SK-N-SH (cell line): ENCODE results near the gene CDH13. TPM values are rescaled to one million over a fixed set of nuclear protein-coding genes. Genes with fewer than 3 reads are reported as not detected.

Experiments used
- CTCF ChIA-PET: fragments of 300-600, 350-600 bp; formaldehyde crosslinking; extraction: SDS; loops from one replicate; lab custom pipeline; 2021; lab: Yijun Ruan, JAX
- POLR2A ChIA-PET: fragments of 350-600 bp; sonication (Branson Sonifier 250); formaldehyde crosslinking; extraction: SDS; loops from one replicate; lab custom pipeline; 2020; ENCODE audit warnings: antibody characterized with exemption, inconsistent platforms; lab: Yijun Ruan, JAX
- DNase-seq: peaks from one replicate; pipeline ENCODE4 v3.0.0; 2012
- H2AFZ ChIP-seq: fragments of 200-600 bp; sonication (generic); 2 replicates; pipeline ENCODE4 v1.8.1; 2016; ENCODE audit warnings: antibody characterized with exemption, mild to moderate bottlenecking, low read depth
- H3F3A ChIP-seq: fragments of 200-600 bp; sonication (generic); replicated peaks from 2 replicates; pipeline ENCODE3; 2016; ENCODE audit warnings: antibody characterized with exemption, mild to moderate bottlenecking; ENCODE audit not compliant: insufficient read depth
- H3K27ac ChIP-seq, 2 experiments: fragments of 200-500 bp in 1 of 2; fragments of 200-600 bp in 1 of 2; sonication (Bioruptor generic) in 1 of 2; sonication (generic), shearing (Covaris generic) in 1 of 2; 2 replicates each; pipeline versions ENCODE4 v1.5.1 to v1.6.1; 2014 to 2016; ENCODE audit warnings: low read depth in 2 of 2, inconsistent platforms in 1 of 2, low read length in 1 of 2, mild to moderate bottlenecking in 1 of 2, mixed read lengths in 1 of 2
- H3K27me3 ChIP-seq: fragments of 200-600 bp; sonication (generic), shearing (Covaris generic); 2 replicates; pipeline ENCODE4 v1.6.1; 2016; ENCODE audit warnings: mixed run types; ENCODE audit not compliant: insufficient read depth
- H3K36me3 ChIP-seq, 2 experiments: fragments of 200-500 bp in 1 of 2; fragments of 200-600 bp in 1 of 2; sonication (Bioruptor generic) in 1 of 2; sonication (generic) in 1 of 2; replicated peaks in 1 of 2; 2 replicates each; pipeline versions ENCODE3 to v1.5.1; 2014 to 2016; ENCODE audit warnings: low read length in 1 of 2, mild to moderate bottlenecking in 1 of 2; ENCODE audit not compliant: insufficient read depth in 2 of 2, control insufficient read depth in 1 of 2
- H3K4me1 ChIP-seq, 2 experiments: fragments of 200-500 bp in 1 of 2; fragments of 200-600 bp in 1 of 2; sonication (Bioruptor generic) in 1 of 2; sonication (generic), shearing (Covaris generic) in 1 of 2; 2 replicates each; pipeline versions ENCODE4 v1.5.1 to v1.6.1; 2014 to 2016; ENCODE audit warnings: low read depth in 1 of 2, low read length in 1 of 2, mixed run types in 1 of 2; ENCODE audit not compliant: insufficient read depth in 2 of 2, control insufficient read depth in 1 of 2
- H3K4me2 ChIP-seq: fragments of 200-600 bp; sonication (generic), shearing (Covaris generic); 2 replicates; pipeline ENCODE4 v1.6.1; 2017; ENCODE audit warnings: mixed run types
- H3K4me3 ChIP-seq, 2 experiments: fragments of 200-500 bp in 1 of 2; fragments of 200-600 bp in 1 of 2; sonication (Bioruptor generic) in 1 of 2; sonication (generic), shearing (Covaris generic) in 1 of 2; 2 replicates each; pipeline versions ENCODE4 v1.5.1 to v1.8.1; 2014 to 2016; ENCODE audit warnings: low read depth in 2 of 2, inconsistent platforms in 1 of 2, low read length in 1 of 2, mild to moderate bottlenecking in 1 of 2, mixed read lengths in 1 of 2, moderate library complexity in 1 of 2
- H3K79me2 ChIP-seq: fragments of 200-600 bp; sonication (generic); 2 replicates; pipeline ENCODE4 v1.8.1; 2017; ENCODE audit warnings: mild to moderate bottlenecking; ENCODE audit not compliant: insufficient read depth
- H3K9ac ChIP-seq: fragments of 200-600 bp; sonication (generic); 2 replicates; pipeline ENCODE4 v1.6.1; 2017; ENCODE audit warnings: mixed run types
- H3K9me2 ChIP-seq: fragments of 200-600 bp; sonication (generic); 2 replicates; pipeline ENCODE4 v1.6.1; 2017; ENCODE audit warnings: mixed run types
- H3K9me3 ChIP-seq: fragments of 200-600 bp; sonication (generic); 2 replicates; pipeline ENCODE4 v1.6.1; 2017; ENCODE audit warnings: mixed run types, mild to moderate bottlenecking, moderate library complexity
- H4K20me1 ChIP-seq: fragments of 200-600 bp; sonication (generic); 2 replicates; pipeline ENCODE4 v1.6.1; 2017; ENCODE audit warnings: mild to moderate bottlenecking, mixed run types; ENCODE audit not compliant: insufficient read depth
- CHD2 ChIP-seq: fragments of 150-350 bp; IDR thresholded peaks from 2 replicates; pipeline ENCODE4 v1.6.1; 2018; ENCODE audit warnings: low read length; ENCODE audit not compliant: partially characterized antibody
- EP300 ChIP-seq, 2 experiments: IDR thresholded peaks; 2 replicates each; pipeline versions ENCODE4 v1.4.0 to v1.6.1; 2012; ENCODE audit warnings: borderline replicate concordance in 1 of 2, low read depth in 1 of 2, low read length in 1 of 2
- EZH2phosphoT487 ChIP-seq: fragments of 200-600 bp; sonication (generic); IDR thresholded peaks from 2 replicates; pipeline ENCODE4 v1.6.1; 2017; ENCODE audit warnings: low read depth, mixed run types, mild to moderate bottlenecking, antibody characterized with exemption, moderate library complexity, borderline replicate concordance
- FOXM1 ChIP-seq: IDR thresholded peaks from 2 replicates; pipeline ENCODE4 v1.4.0; 2012; ENCODE audit warnings: low read depth, mild to moderate bottlenecking
- GABPA ChIP-seq: IDR thresholded peaks from 2 replicates; pipeline ENCODE4 v1.4.0; 2012; ENCODE audit warnings: low read depth, mild to moderate bottlenecking
- GATA2 ChIP-seq: sonication (generic); formaldehyde crosslinking; IDR thresholded peaks from 2 replicates; pipeline ENCODE4 v1.5.0; 2020; ENCODE audit warnings: mild to moderate bottlenecking, missing genetic modification reagents
- MEF2A ChIP-seq: IDR thresholded peaks from 2 replicates; pipeline ENCODE4 v1.4.0; 2012; ENCODE audit warnings: low read depth, borderline replicate concordance
- MXI1 ChIP-seq: IDR thresholded peaks from 2 replicates; pipeline ENCODE4 v1.6.1; 2012; ENCODE audit warnings: mild to moderate bottlenecking, low read depth, low read length, improper control_type of control experiment
- NRF1 ChIP-seq: IDR thresholded peaks from 2 replicates; pipeline ENCODE4 v1.6.1; 2012; ENCODE audit warnings: low read depth, mild to moderate bottlenecking, low read length
- POLR2AphosphoS5 ChIP-seq: IDR thresholded peaks from 2 replicates; pipeline ENCODE4 v1.6.1; 2012; ENCODE audit warnings: low read depth, low read length
- RCOR1 ChIP-seq: fragments of 150-350 bp; IDR thresholded peaks from 2 replicates; pipeline ENCODE4 v1.6.1; 2017; ENCODE audit warnings: antibody characterized with exemption, low read length
- RFX5 ChIP-seq: IDR thresholded peaks from 2 replicates; pipeline ENCODE4 v1.6.1; 2012; ENCODE audit warnings: mild to moderate bottlenecking, improper control_type of control experiment, low read length
- SMC3 ChIP-seq: IDR thresholded peaks from 2 replicates; pipeline ENCODE4 v1.6.1; 2012; ENCODE audit warnings: low read depth, low read length, improper control_type of control experiment
- TAF1 ChIP-seq: IDR thresholded peaks from 2 replicates; pipeline ENCODE4 v1.6.1; 2012; ENCODE audit warnings: low read depth, mild to moderate bottlenecking, low read length, moderate library complexity, borderline replicate concordance
- TCF12 ChIP-seq: IDR thresholded peaks from 2 replicates; pipeline ENCODE4 v1.4.0; 2012
- YY1 ChIP-seq: IDR thresholded peaks from 2 replicates; pipeline ENCODE4 v1.4.0; 2012; ENCODE audit warnings: low read depth, mild to moderate bottlenecking
- WGBS: methylation state at CpG from one replicate; pipeline ENCODE4 v1.1.6; 2017; ENCODE audit warnings: low lambda C conversion rate; 5-methylcytosine and 5-hydroxymethylcytosine counted together
- polyA plus RNA-seq, 3 experiments: library from polyadenylated mRNA; depleted of rRNA; stranded (reverse); fragments of >200 nt; gene quantifications; 2 replicates each; pipeline ENCODE4 v1.2.3, GENCODE V29; 2012
- TF ChIP-seq, protein P1 (sequence below): IDR thresholded peaks from 2 replicates; pipeline ENCODE4 v1.4.0; 2012; ENCODE audit warnings: low read depth, borderline replicate concordance
- TF ChIP-seq, protein P2 (sequence below): IDR thresholded peaks from 2 replicates; pipeline ENCODE4 v1.4.0; 2012; ENCODE audit warnings: low read depth, borderline replicate concordance
- TF ChIP-seq, protein P3 (sequence below): fragments of 150-350 bp; IDR thresholded peaks from 2 replicates; pipeline ENCODE4 v1.6.1; 2016; ENCODE audit warnings: mild to moderate bottlenecking, low read depth, low read length
- TF ChIP-seq, protein P4 (sequence below): IDR thresholded peaks from 2 replicates; pipeline ENCODE4 v1.4.0; 2012; ENCODE audit warnings: low read depth

CDH13 gene
- polyA plus RNA-seq, 1 of the 3 experiments (the other 2 are of a cell fraction): 93.0 TPM

DNA sequence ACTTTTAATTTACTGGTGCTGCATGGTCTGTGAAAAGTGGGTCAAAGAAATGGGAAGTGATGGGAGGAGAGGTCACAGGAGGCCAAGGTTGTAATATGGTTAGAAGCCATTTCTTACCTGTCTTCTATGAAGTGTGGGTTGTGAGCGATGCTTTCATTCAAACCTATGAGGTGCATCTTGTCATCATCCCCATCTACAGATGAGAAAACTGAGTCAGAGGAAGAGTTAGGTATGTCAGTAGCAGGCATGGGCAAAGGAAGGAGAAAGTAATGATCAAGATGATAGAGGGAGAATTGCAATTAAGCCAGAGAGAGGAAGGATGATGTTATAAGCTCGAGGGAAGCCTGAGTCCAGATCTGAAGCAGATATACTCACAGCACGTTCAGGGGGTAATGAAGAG lies 19.7 kb downstream of the CDH13 start:
- TF ChIP-seq, protein P1, sequence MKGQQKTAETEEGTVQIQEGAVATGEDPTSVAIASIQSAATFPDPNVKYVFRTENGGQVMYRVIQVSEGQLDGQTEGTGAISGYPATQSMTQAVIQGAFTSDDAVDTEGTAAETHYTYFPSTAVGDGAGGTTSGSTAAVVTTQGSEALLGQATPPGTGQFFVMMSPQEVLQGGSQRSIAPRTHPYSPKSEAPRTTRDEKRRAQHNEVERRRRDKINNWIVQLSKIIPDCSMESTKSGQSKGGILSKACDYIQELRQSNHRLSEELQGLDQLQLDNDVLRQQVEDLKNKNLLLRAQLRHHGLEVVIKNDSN: no peak
- TF ChIP-seq, protein P2, sequence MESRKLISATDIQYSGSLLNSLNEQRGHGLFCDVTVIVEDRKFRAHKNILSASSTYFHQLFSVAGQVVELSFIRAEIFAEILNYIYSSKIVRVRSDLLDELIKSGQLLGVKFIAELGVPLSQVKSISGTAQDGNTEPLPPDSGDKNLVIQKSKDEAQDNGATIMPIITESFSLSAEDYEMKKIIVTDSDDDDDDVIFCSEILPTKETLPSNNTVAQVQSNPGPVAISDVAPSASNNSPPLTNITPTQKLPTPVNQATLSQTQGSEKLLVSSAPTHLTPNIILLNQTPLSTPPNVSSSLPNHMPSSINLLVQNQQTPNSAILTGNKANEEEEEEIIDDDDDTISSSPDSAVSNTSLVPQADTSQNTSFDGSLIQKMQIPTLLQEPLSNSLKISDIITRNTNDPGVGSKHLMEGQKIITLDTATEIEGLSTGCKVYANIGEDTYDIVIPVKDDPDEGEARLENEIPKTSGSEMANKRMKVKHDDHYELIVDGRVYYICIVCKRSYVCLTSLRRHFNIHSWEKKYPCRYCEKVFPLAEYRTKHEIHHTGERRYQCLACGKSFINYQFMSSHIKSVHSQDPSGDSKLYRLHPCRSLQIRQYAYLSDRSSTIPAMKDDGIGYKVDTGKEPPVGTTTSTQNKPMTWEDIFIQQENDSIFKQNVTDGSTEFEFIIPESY: no peak
- TF ChIP-seq POLR2AphosphoS5 (no peak), YY1 (no peak), EP300 (IDR thresholded peaks at IDR 0.05; ENCODE audit: borderline replicate concordance in 1 of 2, low read depth in 1 of 2, low read length in 1 of 2) (no peak), EZH2phosphoT487 (no peak), TCF12 (no peak), MXI1 (no peak), SMC3 (no peak), RCOR1 (no peak), GABPA (no peak), FOXM1 (no peak), GATA2 (CRISPR knock-in tag) (no peak), CHD2 (no peak), NRF1 (no peak), RFX5 (no peak), TAF1 (no peak), MEF2A (no peak)
- TF ChIP-seq, protein P3, sequence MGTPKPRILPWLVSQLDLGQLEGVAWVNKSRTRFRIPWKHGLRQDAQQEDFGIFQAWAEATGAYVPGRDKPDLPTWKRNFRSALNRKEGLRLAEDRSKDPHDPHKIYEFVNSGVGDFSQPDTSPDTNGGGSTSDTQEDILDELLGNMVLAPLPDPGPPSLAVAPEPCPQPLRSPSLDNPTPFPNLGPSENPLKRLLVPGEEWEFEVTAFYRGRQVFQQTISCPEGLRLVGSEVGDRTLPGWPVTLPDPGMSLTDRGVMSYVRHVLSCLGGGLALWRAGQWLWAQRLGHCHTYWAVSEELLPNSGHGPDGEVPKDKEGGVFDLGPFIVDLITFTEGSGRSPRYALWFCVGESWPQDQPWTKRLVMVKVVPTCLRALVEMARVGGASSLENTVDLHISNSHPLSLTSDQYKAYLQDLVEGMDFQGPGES: no peak
- TF ChIP-seq, protein P4, sequence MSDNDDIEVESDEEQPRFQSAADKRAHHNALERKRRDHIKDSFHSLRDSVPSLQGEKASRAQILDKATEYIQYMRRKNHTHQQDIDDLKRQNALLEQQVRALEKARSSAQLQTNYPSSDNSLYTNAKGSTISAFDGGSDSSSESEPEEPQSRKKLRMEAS: no peak
- no peak overlapping the region for H3K4me3 ChIP-seq
- H3K79me2 ChIP-seq: peaks cover 86% of the 10 kb centered on the region
- H3K9me3 ChIP-seq: no peaks in the 10 kb centered on the region
- no peaks in the 10 kb centered on the region for H3K9me2 ChIP-seq
- ChIA-PET POLR2A (no interaction called here), CTCF (interaction anchor here (1.5 kb wide), 1 partner anchor 383 kb away, joined by 8 read pairs; no protein-coding TSS in a partner anchor)
- no peak overlapping the region for H3K27ac ChIP-seq
- 60% methylated on average over 3 of the region's 3 CpGs for WGBS
- H3K4me1 ChIP-seq: 0 out of 4 replicates have a peak, but pooled peaks cover 0 to 8% of the 10 kb centered on the region in 2 experiments
- H3K27me3 ChIP-seq: no peaks in the 10 kb centered on the region
- H3K4me2 ChIP-seq: no peak overlapping the region
- H4K20me1 ChIP-seq: no peaks in the 10 kb centered on the region
- no peak overlapping the region for H2AFZ ChIP-seq
- DNase-seq: no peak
- peaks cover 3% of the 10 kb centered on the region for H3F3A ChIP-seq
- no peaks in the 10 kb centered on the region for H3K36me3 ChIP-seq
- H3K9ac ChIP-seq: no peak overlapping the region
